Measurements from ENCODE around the gene PRPF38A.

Gene PRPF38A

DNA sequence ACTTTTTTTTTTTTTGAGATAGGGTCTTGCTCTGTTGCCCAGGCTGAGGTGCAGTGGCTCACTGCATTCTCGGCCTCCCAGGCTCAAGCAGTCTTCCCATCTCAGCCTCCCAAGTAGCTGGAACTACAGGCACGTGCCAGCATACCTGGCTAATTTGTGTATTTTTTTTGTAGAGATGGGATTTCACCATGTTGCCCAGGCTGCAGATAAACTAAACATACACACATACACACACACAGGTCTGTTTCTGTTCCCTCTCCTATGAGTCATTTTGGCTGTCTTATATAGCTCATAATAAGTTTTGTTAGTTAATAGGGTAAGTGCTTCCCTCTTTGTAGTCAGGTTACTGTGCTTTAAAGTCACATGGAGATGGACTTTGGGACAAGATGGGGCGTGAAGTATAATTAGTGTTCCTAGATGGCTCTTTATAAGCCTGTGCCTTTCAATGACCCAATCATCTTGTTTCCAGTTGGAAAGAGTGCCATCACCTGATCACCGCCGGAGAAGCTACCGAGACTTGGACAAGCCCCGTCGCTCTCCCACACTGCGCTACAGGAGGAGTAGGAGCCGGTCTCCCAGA, 9.1 kb downstream of the PRPF38A start:
- no peak for TF ChIP-seq TCF12 (IDR thresholded peaks at IDR 0.05; ENCODE audit: low read depth)
- TF ChIP-seq NFIC (IDR thresholded peaks at IDR 0.05) = no peak
- TF ChIP-seq, protein P1, sequence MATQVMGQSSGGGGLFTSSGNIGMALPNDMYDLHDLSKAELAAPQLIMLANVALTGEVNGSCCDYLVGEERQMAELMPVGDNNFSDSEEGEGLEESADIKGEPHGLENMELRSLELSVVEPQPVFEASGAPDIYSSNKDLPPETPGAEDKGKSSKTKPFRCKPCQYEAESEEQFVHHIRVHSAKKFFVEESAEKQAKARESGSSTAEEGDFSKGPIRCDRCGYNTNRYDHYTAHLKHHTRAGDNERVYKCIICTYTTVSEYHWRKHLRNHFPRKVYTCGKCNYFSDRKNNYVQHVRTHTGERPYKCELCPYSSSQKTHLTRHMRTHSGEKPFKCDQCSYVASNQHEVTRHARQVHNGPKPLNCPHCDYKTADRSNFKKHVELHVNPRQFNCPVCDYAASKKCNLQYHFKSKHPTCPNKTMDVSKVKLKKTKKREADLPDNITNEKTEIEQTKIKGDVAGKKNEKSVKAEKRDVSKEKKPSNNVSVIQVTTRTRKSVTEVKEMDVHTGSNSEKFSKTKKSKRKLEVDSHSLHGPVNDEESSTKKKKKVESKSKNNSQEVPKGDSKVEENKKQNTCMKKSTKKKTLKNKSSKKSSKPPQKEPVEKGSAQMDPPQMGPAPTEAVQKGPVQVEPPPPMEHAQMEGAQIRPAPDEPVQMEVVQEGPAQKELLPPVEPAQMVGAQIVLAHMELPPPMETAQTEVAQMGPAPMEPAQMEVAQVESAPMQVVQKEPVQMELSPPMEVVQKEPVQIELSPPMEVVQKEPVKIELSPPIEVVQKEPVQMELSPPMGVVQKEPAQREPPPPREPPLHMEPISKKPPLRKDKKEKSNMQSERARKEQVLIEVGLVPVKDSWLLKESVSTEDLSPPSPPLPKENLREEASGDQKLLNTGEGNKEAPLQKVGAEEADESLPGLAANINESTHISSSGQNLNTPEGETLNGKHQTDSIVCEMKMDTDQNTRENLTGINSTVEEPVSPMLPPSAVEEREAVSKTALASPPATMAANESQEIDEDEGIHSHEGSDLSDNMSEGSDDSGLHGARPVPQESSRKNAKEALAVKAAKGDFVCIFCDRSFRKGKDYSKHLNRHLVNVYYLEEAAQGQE (IDR thresholded peaks at IDR 0.05; ENCODE audit: low read depth) = no peak
- no peak for TF ChIP-seq CEBPB (IDR thresholded peaks at IDR 0.05)
- TF ChIP-seq, protein P2, sequence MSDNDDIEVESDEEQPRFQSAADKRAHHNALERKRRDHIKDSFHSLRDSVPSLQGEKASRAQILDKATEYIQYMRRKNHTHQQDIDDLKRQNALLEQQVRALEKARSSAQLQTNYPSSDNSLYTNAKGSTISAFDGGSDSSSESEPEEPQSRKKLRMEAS (IDR thresholded peaks at IDR 0.05) = no peak
- TF ChIP-seq, protein P3, sequence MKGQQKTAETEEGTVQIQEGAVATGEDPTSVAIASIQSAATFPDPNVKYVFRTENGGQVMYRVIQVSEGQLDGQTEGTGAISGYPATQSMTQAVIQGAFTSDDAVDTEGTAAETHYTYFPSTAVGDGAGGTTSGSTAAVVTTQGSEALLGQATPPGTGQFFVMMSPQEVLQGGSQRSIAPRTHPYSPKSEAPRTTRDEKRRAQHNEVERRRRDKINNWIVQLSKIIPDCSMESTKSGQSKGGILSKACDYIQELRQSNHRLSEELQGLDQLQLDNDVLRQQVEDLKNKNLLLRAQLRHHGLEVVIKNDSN (IDR thresholded peaks at IDR 0.05) = no peak
- no peak for TF ChIP-seq YY1 (IDR thresholded peaks at IDR 0.05; ENCODE audit: low read depth)
- TF ChIP-seq RAD21 (IDR thresholded peaks at IDR 0.05; ENCODE audit: low read depth) = no peak
- no peak for TF ChIP-seq FOXM1 (IDR thresholded peaks at IDR 0.05; ENCODE audit: borderline replicate concordance, low read depth)
- TF ChIP-seq TAF1 (IDR thresholded peaks at IDR 0.05; ENCODE audit: low read depth) = no peak
- TF ChIP-seq EP300 (IDR thresholded peaks at IDR 0.05; ENCODE audit: borderline replicate concordance) = no peak
- no peak for TF ChIP-seq ZBTB7A (IDR thresholded peaks at IDR 0.05; ENCODE audit: low read depth)
- TF ChIP-seq TEAD4 (IDR thresholded peaks at IDR 0.05) = no peak
- no peak for TF ChIP-seq EGR1 (IDR thresholded peaks at IDR 0.05)
- TF ChIP-seq CREB1 (IDR thresholded peaks at IDR 0.05; ENCODE audit: low read depth) = no peak

DNA sequence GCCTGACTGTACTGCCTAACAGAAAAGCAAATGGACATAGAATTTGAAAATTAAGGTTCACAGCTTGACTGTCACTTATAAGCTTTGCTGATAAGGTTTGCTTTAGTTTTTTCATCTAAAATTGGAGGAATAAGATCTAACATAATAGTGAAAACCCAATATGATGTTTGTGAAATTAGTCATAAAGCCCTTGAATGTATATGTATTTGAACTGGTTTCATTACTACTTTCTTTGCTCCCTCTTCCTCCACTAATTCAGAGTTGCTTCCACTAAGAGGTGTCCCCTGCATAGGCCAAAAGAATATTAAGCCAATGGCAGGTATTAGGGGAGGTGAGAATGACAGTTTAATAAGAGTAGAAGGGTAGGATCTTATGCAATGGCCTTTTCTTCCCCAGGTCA, 10.5 kb downstream of the PRPF38A start:
- TF ChIP-seq, protein P1 (IDR thresholded peaks at IDR 0.05; ENCODE audit: low read depth) = no peak
- TF ChIP-seq NFIC (IDR thresholded peaks at IDR 0.05) = no peak
- no peak for TF ChIP-seq ZBTB7A (IDR thresholded peaks at IDR 0.05; ENCODE audit: low read depth)
- no peak for TF ChIP-seq FOXM1 (IDR thresholded peaks at IDR 0.05; ENCODE audit: borderline replicate concordance, low read depth)
- TF ChIP-seq YY1 (IDR thresholded peaks at IDR 0.05; ENCODE audit: low read depth) = no peak
- TF ChIP-seq, protein P2 (IDR thresholded peaks at IDR 0.05) = no peak
- no peak for TF ChIP-seq CREB1 (IDR thresholded peaks at IDR 0.05; ENCODE audit: low read depth)
- no peak for TF ChIP-seq EP300 (IDR thresholded peaks at IDR 0.05; ENCODE audit: borderline replicate concordance)

DNA sequence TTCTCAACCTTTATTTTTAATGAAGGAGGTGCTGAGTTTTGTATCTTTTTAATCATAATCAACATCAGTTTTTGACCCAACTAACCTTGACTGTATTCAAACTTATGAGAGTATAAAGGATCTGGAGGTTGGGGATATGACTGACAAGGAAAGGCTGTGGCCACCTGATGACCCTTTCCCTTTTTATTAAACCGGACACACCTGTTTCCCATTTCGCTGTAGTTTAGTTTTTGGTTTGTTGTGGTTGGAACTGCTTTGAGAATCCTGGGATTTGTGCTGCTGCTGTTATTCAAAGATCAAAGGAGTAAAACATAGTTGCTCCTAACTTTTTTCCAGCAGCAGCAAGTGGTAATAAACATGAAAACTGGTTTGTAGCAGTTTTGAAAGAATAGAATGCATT, 12.4 kb downstream of the PRPF38A start:
- TF ChIP-seq, protein P3 (IDR thresholded peaks at IDR 0.05) = no peak
- TF ChIP-seq EP300 (IDR thresholded peaks at IDR 0.05; ENCODE audit: borderline replicate concordance) = no peak
- TF ChIP-seq FOXM1 (IDR thresholded peaks at IDR 0.05; ENCODE audit: borderline replicate concordance, low read depth) = no peak
- no peak for TF ChIP-seq TEAD4 (IDR thresholded peaks at IDR 0.05)
- TF ChIP-seq ZBTB7A (IDR thresholded peaks at IDR 0.05; ENCODE audit: low read depth) = no peak
- no peak for TF ChIP-seq NFIC (IDR thresholded peaks at IDR 0.05)
- TF ChIP-seq, protein P2 (IDR thresholded peaks at IDR 0.05) = no peak
- TF ChIP-seq RAD21 (IDR thresholded peaks at IDR 0.05; ENCODE audit: low read depth) = no peak
- no peak for TF ChIP-seq TCF12 (IDR thresholded peaks at IDR 0.05; ENCODE audit: low read depth)
- TF ChIP-seq CREB1 (IDR thresholded peaks at IDR 0.05; ENCODE audit: low read depth) = no peak
- no peak for TF ChIP-seq CEBPB (IDR thresholded peaks at IDR 0.05)
- TF ChIP-seq TAF1 (IDR thresholded peaks at IDR 0.05; ENCODE audit: low read depth) = no peak
- TF ChIP-seq EGR1 (IDR thresholded peaks at IDR 0.05) = no peak
- TF ChIP-seq, protein P1 (IDR thresholded peaks at IDR 0.05; ENCODE audit: low read depth) = no peak
- TF ChIP-seq YY1 (IDR thresholded peaks at IDR 0.05; ENCODE audit: low read depth) = no peak

DNA sequence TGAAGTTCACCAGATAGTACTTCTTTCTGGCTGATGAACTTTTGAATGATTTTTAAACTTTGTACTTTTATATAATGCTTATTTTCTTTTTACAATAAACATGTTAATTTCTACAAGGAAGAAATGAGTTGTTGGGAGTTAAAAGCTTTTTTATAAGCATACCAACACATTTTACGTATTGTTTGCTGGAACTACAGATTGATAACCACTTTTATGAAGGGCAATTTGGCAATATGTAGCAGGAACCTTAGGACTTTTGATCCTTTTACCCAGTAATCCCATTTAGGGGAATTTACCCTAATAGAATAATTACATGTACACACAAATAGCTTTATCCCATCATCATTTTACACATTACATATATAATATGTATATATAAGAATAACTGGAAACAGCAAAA, 16.3 kb downstream of the PRPF38A start:
- no peak for TF ChIP-seq CEBPB (IDR thresholded peaks at IDR 0.05)
- TF ChIP-seq CREB1 (IDR thresholded peaks at IDR 0.05; ENCODE audit: low read depth) = no peak
- no peak for TF ChIP-seq ZBTB7A (IDR thresholded peaks at IDR 0.05; ENCODE audit: low read depth)
- TF ChIP-seq, protein P2 (IDR thresholded peaks at IDR 0.05) = no peak
- TF ChIP-seq EGR1 (IDR thresholded peaks at IDR 0.05) = no peak
- TF ChIP-seq TAF1 (IDR thresholded peaks at IDR 0.05; ENCODE audit: low read depth) = no peak
- TF ChIP-seq, protein P1 (IDR thresholded peaks at IDR 0.05; ENCODE audit: low read depth) = no peak
- TF ChIP-seq TCF12 (IDR thresholded peaks at IDR 0.05; ENCODE audit: low read depth) = no peak
- TF ChIP-seq NFIC (IDR thresholded peaks at IDR 0.05) = no peak
- no peak for TF ChIP-seq TEAD4 (IDR thresholded peaks at IDR 0.05)
- no peak for TF ChIP-seq RAD21 (IDR thresholded peaks at IDR 0.05; ENCODE audit: low read depth)
- no peak for TF ChIP-seq YY1 (IDR thresholded peaks at IDR 0.05; ENCODE audit: low read depth)
- TF ChIP-seq, protein P3 (IDR thresholded peaks at IDR 0.05) = no peak
- TF ChIP-seq EP300 (IDR thresholded peaks at IDR 0.05; ENCODE audit: borderline replicate concordance) = no peak
- TF ChIP-seq FOXM1 (IDR thresholded peaks at IDR 0.05; ENCODE audit: borderline replicate concordance, low read depth) = no peak

Data from Ishikawa (cell line).